H1 (cell line): ENCODE results near the gene ABHD6. TPM values are rescaled to one million over a fixed set of nuclear protein-coding genes. Genes with fewer than 3 reads are reported as not detected.

Experiments
- CTCF ChIA-PET: fragments of 300-600 bp; sonication (Branson Sonifier 250); formaldehyde crosslinking; loops from one replicate; lab custom pipeline; 2021; ENCODE audit not compliant: partially characterized antibody; lab: Charles Lee
- POLR2A ChIA-PET: fragments of 300-600 bp; sonication (Branson Sonifier 250); formaldehyde crosslinking; loops from one replicate; lab custom pipeline; 2021; ENCODE audit warnings: inconsistent platforms; ENCODE audit not compliant: partially characterized antibody; lab: Charles Lee
- DNase-seq, 2 experiments: peaks; one replicate each; pipeline versions ENCODE4 v3.0.0 to v3.0.0-alpha.2; 2010 to 2022; ENCODE audit warnings: low spot score in 2 of 2, low read depth in 1 of 2, mixed read lengths in 1 of 2
- FAIRE-seq: peaks from 2 replicates; lab custom pipeline; 2011; peaks lifted over from hg19 to GRCh38; lab: Jason Lieb, UNC
- H2AFZ ChIP-seq: 2 replicates; pipeline ENCODE4 v1.8.1; 2012; ENCODE audit warnings: low read length, inconsistent platforms
- H2AK5ac ChIP-seq: 2 replicates; pipeline ENCODE4 v1.6.1; 2013; ENCODE audit warnings: low read depth, low read length
- H2BK120ac ChIP-seq: replicated peaks from 2 replicates; pipeline ENCODE3; 2013; ENCODE audit warnings: low read depth, low read length, inconsistent platforms
- H2BK12ac ChIP-seq: 2 replicates; pipeline ENCODE4 v1.6.1; 2013; ENCODE audit warnings: low read depth, low read length
- H2BK15ac ChIP-seq: 2 replicates; pipeline ENCODE4 v1.6.1; 2013; ENCODE audit warnings: low read length
- H2BK20ac ChIP-seq: 2 replicates; pipeline ENCODE4 v1.6.1; 2013; ENCODE audit warnings: low read length
- H2BK5ac ChIP-seq: 2 replicates; pipeline ENCODE4 v1.6.1; 2013; ENCODE audit warnings: low read depth, low read length
- H3K14ac ChIP-seq: 2 replicates; pipeline ENCODE4 v1.6.1; 2013; ENCODE audit warnings: inconsistent platforms; ENCODE audit not compliant: insufficient read length
- H3K18ac ChIP-seq: 2 replicates; pipeline ENCODE4 v1.6.1; 2013; ENCODE audit warnings: low read length; ENCODE audit errors: extremely low read depth
- H3K23ac ChIP-seq: 2 replicates; pipeline ENCODE4 v1.6.1; 2013; ENCODE audit warnings: inconsistent platforms; ENCODE audit not compliant: insufficient read length
- H3K23me2 ChIP-seq: 2 replicates; pipeline ENCODE4 v1.6.1; 2013; ENCODE audit warnings: low read depth, low read length
- H3K27ac ChIP-seq: 2 replicates; pipeline ENCODE4 v1.6.1; 2011; ENCODE audit warnings: low read depth, low read length, inconsistent platforms
- H3K27me3 ChIP-seq, 4 experiments: replicated peaks in 1 of 4; 1 replicate in 1 of 4; 2 replicates in 3 of 4; pipeline versions ENCODE4 v1.6.1 to v1.8.1; 2011 to 2013; ENCODE audit warnings: low read length in 3 of 4, mild to moderate bottlenecking in 3 of 4, inconsistent platforms in 2 of 4, mixed read lengths in 2 of 4, moderate library complexity in 1 of 4; ENCODE audit not compliant: control insufficient read depth in 3 of 4, insufficient read depth in 3 of 4; ENCODE audit errors: extremely low read depth in 1 of 4
- H3K36me3 ChIP-seq, 4 experiments: 2 replicates each; pipeline versions ENCODE4 v1.6.1 to v1.8.1; 2011 to 2013; ENCODE audit warnings: mild to moderate bottlenecking in 4 of 4, low read length in 3 of 4, moderate library complexity in 2 of 4, control low read depth in 1 of 4, inconsistent platforms in 1 of 4; ENCODE audit not compliant: insufficient read depth in 4 of 4, control insufficient read depth in 2 of 4
- H3K4ac ChIP-seq: replicated peaks from 2 replicates; pipeline ENCODE3; 2013; ENCODE audit warnings: low read length, low read depth, mixed read lengths, inconsistent platforms; ENCODE audit not compliant: insufficient read length
- H3K4me1 ChIP-seq, 4 experiments: replicated peaks in 1 of 4; 1 replicate in 1 of 4; 2 replicates in 3 of 4; pipeline versions ENCODE4 v1.6.1 to v1.8.1; 2011 to 2013; ENCODE audit warnings: low read length in 3 of 4, inconsistent platforms in 2 of 4, mixed read lengths in 1 of 4; ENCODE audit not compliant: insufficient read depth in 4 of 4, control insufficient read depth in 3 of 4
- H3K4me2 ChIP-seq, 2 experiments: 2 replicates each; pipeline versions ENCODE4 v1.6.1 to v1.8.1; 2011 to 2013; ENCODE audit warnings: low read depth in 2 of 2, low read length in 2 of 2, control low read depth in 1 of 2, inconsistent platforms in 1 of 2, mild to moderate bottlenecking in 1 of 2; ENCODE audit not compliant: insufficient read depth in 1 of 2
- H3K4me3 ChIP-seq, 4 experiments: fragments of 200-600, 300-600 bp in 1 of 4; sonication (generic), shearing (Covaris generic), sonication (Bioruptor Twin) in 1 of 4; 2 replicates each; pipeline versions ENCODE4 v1.5.1 to v1.8.1; 2011 to 2016; ENCODE audit warnings: low read length in 4 of 4, low read depth in 3 of 4, control low read depth in 2 of 4, inconsistent platforms in 2 of 4, mild to moderate bottlenecking in 2 of 4, mixed read lengths in 1 of 4, moderate library complexity in 1 of 4; ENCODE audit not compliant: insufficient read depth in 2 of 4; ENCODE audit errors: extremely low read depth in 1 of 4
- H3K56ac ChIP-seq: replicated peaks from 2 replicates; pipeline ENCODE3; 2013; ENCODE audit warnings: low read depth, mild to moderate bottlenecking, mixed read lengths, low read length, inconsistent platforms; ENCODE audit not compliant: insufficient read length
- H3K79me1 ChIP-seq: 2 replicates; pipeline ENCODE4 v1.6.1; 2013; ENCODE audit warnings: low read depth, low read length, control low read depth
- H3K79me2 ChIP-seq, 2 experiments: 2 replicates each; pipeline versions ENCODE4 v1.6.1 to v1.8.1; 2012 to 2013; ENCODE audit warnings: low read length in 2 of 2, mild to moderate bottlenecking in 2 of 2, inconsistent platforms in 1 of 2; ENCODE audit not compliant: insufficient read depth in 2 of 2, control insufficient read depth in 1 of 2
- H3K9ac ChIP-seq, 4 experiments: replicated peaks in 1 of 4; 1 replicate in 1 of 4; 2 replicates in 3 of 4; pipeline versions ENCODE4 v1.6.1 to v1.8.1; 2011 to 2013; ENCODE audit warnings: low read depth in 3 of 4, low read length in 3 of 4, control low read depth in 2 of 4, mild to moderate bottlenecking in 2 of 4, moderate library complexity in 2 of 4, inconsistent platforms in 1 of 4; ENCODE audit errors: extremely low read depth in 1 of 4
- H3K9me3 ChIP-seq, 2 experiments: 2 replicates each; pipeline versions ENCODE4 v1.6.1 to v1.8.1; 2012 to 2013; ENCODE audit warnings: mild to moderate bottlenecking in 2 of 2, moderate library complexity in 2 of 2, control low read depth in 1 of 2, inconsistent platforms in 1 of 2, low read depth in 1 of 2, low read length in 1 of 2, mixed read lengths in 1 of 2; ENCODE audit not compliant: insufficient read depth in 2 of 2
- H4K20me1 ChIP-seq, 2 experiments: replicated peaks in 1 of 2; 2 replicates each; pipeline versions ENCODE3 to v1.8.1; 2011 to 2013; ENCODE audit warnings: inconsistent platforms in 2 of 2, low read length in 2 of 2, mild to moderate bottlenecking in 1 of 2; ENCODE audit not compliant: insufficient read depth in 2 of 2, control insufficient read depth in 1 of 2
- H4K5ac ChIP-seq: 2 replicates; pipeline ENCODE4 v1.6.1; 2013; ENCODE audit warnings: low read length, low read depth, mixed read lengths, inconsistent platforms; ENCODE audit not compliant: insufficient read length
- H4K8ac ChIP-seq: 2 replicates; pipeline ENCODE4 v1.8.0; 2013; ENCODE audit warnings: mild to moderate bottlenecking, moderate library complexity, low read length, inconsistent platforms; ENCODE audit not compliant: insufficient read depth; ENCODE audit errors: extremely low read depth
- H4K91ac ChIP-seq: replicated peaks from 2 replicates; pipeline ENCODE3; 2013; ENCODE audit warnings: low read length, mixed read lengths, inconsistent platforms; ENCODE audit not compliant: insufficient read length
- JUND ChIP-seq: IDR thresholded peaks from 2 replicates; pipeline ENCODE4 v1.6.1; 2011; ENCODE audit warnings: mild to moderate bottlenecking, improper control_type of control experiment, low read length
- MAX ChIP-seq: IDR thresholded peaks from 2 replicates; pipeline ENCODE4 v1.6.1; 2012; ENCODE audit warnings: inconsistent platforms
- SIX5 ChIP-seq: IDR thresholded peaks from 2 replicates; pipeline ENCODE4 v1.6.1; 2011; ENCODE audit warnings: mild to moderate bottlenecking, low read depth, low read length
- TAF7 ChIP-seq: optimal IDR thresholded peaks from 2 replicates; pipeline ENCODE3; 2011; ENCODE audit warnings: low read depth, mild to moderate bottlenecking, inconsistent platforms, low read length, moderate library complexity, borderline replicate concordance
- YY1 ChIP-seq: IDR thresholded peaks from 2 replicates; pipeline ENCODE4 v1.6.1; 2011; ENCODE audit warnings: low read depth, mild to moderate bottlenecking, low read length
- WGBS, 2 experiments: shearing (Covaris generic) in 1 of 2; methylation state at CpG; one replicate each; pipeline versions ENCODE4 v1.1.6 to v1.1.7; 2013 to 2015; ENCODE audit warnings: low lambda C conversion rate in 2 of 2, mixed read lengths in 2 of 2, inconsistent platforms in 1 of 2, low coverage in 1 of 2, missing lambda C conversion rate in 1 of 2; ENCODE audit not compliant: insufficient replicate concordance in 2 of 2, insufficient coverage in 1 of 2, insufficient read length in 1 of 2; ENCODE audit errors: extremely low coverage in 1 of 2, missing lambda C conversion rate in 1 of 2; 5-methylcytosine and 5-hydroxymethylcytosine counted together
- polyA plus RNA-seq, 7 experiments: library from polyadenylated mRNA; depleted of rRNA in 3 of 7; stranded (reverse) in 5 of 7; unstranded in 2 of 7; fragments of >200 nt in 5 of 7; fragments of 200-250 nt in 2 of 7; gene quantifications; 1 replicate in 5 of 7; 2 replicates in 1 of 7; 4 replicates in 1 of 7; pipeline versions ENCODE4 v1.2.1 to v1.2.3, GENCODE V29; 2011 to 2013; ENCODE audit warnings: missing spikeins in 2 of 7, mixed read lengths in 2 of 7
- total RNA-seq: library from RNA; stranded (reverse); fragmentation: NEBNext Ultra II Directional; extraction: Animal tissue kit (Norgen Biotek cat#: 25700); gene quantifications from 2 replicates; pipeline ENCODE4 v1.2.1, GENCODE V29; 2021
- TF ChIP-seq, protein P1 (sequence below), 3 experiments: IDR thresholded peaks; 1 replicate in 2 of 3; 2 replicates in 1 of 3; pipeline versions ENCODE4 v1.5.1 to v1.6.1; 2011; ENCODE audit warnings: low read length in 3 of 3, mild to moderate bottlenecking in 3 of 3, inconsistent platforms in 2 of 3, low read depth in 1 of 3, moderate library complexity in 1 of 3; ENCODE audit not compliant: insufficient read depth in 1 of 3; ENCODE audit errors: control extremely low read depth in 1 of 3

The ABHD6 gene
- total and polyA plus RNA-seq, 2 of the 8 experiments (the other 6 are each of a cell fraction or from before 2014, with no cell fraction given): 5.9 to 6.6 TPM

DNA sequence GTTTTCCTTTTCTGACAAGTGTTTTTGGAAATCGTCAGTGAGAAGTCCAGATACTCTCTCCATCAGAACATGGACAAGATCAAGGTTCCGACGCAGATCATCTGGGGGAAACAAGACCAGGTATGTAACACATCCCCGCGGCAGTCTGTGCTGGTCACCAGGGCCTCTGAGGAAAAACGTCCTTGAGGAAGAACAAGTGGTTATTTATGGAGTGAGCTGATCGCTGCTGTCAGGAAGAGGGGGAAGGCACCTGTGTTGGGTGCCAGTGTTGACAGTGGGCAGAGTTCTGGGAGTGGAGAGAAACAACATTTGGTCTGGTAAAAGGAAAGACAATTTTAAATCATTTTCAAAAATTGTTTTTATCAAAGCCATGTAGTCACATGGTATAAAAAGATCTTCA is 47.7 kb downstream of the ABHD6 start:
- Histone ChIP-seq H3K79me1 (no peaks in the 10 kb centered on the region), H3K4me3 (no peak overlapping the region), H2BK12ac (no peak overlapping the region), H2BK20ac (no peak overlapping the region), H3K14ac (no peak overlapping the region), H3K36me3 (no peaks in the 10 kb centered on the region), H3K79me2 (no peaks in the 10 kb centered on the region), H3K9me3 (no peaks in the 10 kb centered on the region; a peak in 1 of 4 replicates), H4K5ac (no peak overlapping the region), H4K8ac (no peak overlapping the region), H3K4ac (no peak overlapping the region), H4K20me1 (no peaks in the 10 kb centered on the region), H2BK120ac (no peak overlapping the region), H3K23me2 (no peaks in the 10 kb centered on the region; the same call in 1 of the 2 replicates), H3K56ac (no peak overlapping the region), H3K4me1 (no peaks in the 10 kb centered on the region; a peak in 1 of 7 replicates), H3K18ac (no peak overlapping the region), H2AK5ac (no peak overlapping the region), H3K27me3 (no peaks in the 10 kb centered on the region), H4K91ac (no peak overlapping the region), H3K27ac (no peak overlapping the region), H2AFZ (no peak overlapping the region), H3K9ac (no peak overlapping the region), H2BK5ac (no peak overlapping the region), H2BK15ac (no peak overlapping the region), H3K23ac (no peak overlapping the region), H3K4me2 (no peak overlapping the region)
- ChIA-PET CTCF (interaction anchor here (1.4 to 3.0 kb wide), 3 partner anchors 13 to 97 kb away, joined by 4 to 9 read pairs (median 5); no protein-coding TSS in a partner anchor), POLR2A (no interaction called here)
- no peak for FAIRE-seq
- WGBS, 2 experiments: 87% methylated on average over 7 of the region's 7 CpGs; no CpG with 5 or more reads in 1 of the 2 experiments
- DNase-seq: no peak
- TF ChIP-seq SIX5: no peak
- no peak for TF ChIP-seq YY1
- TF ChIP-seq, protein P1, sequence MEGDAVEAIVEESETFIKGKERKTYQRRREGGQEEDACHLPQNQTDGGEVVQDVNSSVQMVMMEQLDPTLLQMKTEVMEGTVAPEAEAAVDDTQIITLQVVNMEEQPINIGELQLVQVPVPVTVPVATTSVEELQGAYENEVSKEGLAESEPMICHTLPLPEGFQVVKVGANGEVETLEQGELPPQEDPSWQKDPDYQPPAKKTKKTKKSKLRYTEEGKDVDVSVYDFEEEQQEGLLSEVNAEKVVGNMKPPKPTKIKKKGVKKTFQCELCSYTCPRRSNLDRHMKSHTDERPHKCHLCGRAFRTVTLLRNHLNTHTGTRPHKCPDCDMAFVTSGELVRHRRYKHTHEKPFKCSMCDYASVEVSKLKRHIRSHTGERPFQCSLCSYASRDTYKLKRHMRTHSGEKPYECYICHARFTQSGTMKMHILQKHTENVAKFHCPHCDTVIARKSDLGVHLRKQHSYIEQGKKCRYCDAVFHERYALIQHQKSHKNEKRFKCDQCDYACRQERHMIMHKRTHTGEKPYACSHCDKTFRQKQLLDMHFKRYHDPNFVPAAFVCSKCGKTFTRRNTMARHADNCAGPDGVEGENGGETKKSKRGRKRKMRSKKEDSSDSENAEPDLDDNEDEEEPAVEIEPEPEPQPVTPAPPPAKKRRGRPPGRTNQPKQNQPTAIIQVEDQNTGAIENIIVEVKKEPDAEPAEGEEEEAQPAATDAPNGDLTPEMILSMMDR (IDR thresholded peaks at IDR 0.05; ENCODE audit: control extremely low read depth in 1 of 3, insufficient read depth in 1 of 3, low read depth in 1 of 3, low read length in 3 of 3): no peak
- no peak for TF ChIP-seq JUND
- no peak for TF ChIP-seq MAX
- TF ChIP-seq TAF7: no peak
